Measurements from ENCODE around the gene ARNT2.

Gene ARNT2

DNA sequence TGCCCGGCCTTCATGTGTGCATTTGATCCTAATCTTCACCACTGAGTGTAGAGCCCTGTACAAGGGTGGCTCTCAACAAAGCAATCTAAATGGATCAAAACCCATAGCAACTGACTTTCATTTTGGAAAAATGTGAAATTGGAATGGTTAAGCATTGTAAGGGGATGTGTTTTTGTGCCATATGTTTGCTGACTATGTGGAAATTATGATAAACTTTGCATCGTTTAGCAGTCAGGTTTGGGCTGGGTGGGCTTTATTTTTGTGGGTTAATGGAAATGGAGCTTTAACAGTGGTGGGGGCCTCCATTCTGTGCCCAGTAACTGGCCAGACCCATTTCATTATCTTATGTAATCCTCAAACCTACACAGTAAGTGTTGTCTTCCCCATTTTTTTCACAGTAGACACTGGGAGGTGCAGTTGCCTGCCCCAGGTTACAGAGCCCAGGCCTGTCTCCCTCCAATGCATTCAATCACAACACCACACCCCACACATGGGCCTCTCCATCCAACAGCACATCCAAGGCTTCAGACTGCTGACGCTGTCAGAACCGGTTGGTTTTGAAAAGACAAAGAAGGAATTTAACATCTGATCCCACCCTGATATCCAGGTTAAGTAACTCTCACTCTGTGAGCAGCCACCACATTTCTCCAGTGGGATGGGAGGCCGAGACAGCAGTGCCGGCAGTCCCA, 154.6 kb downstream of the ARNT2 start:
- H3K9me3 Mint-ChIP-seq: no peaks in the 10 kb centered on the region
- H3K27ac Mint-ChIP-seq: no peak overlapping the region
- no peak overlapping the region for H3K4me3 Mint-ChIP-seq
- no peaks in the 10 kb centered on the region for H3K36me3 Mint-ChIP-seq (ENCODE audit: low read depth)
- H3K27me3 Mint-ChIP-seq: peaks cover 27% of the 10 kb centered on the region
- DNase-seq: no peak
- no peaks in the 10 kb centered on the region for H3K4me1 Mint-ChIP-seq (ENCODE audit: low read depth)

DNA sequence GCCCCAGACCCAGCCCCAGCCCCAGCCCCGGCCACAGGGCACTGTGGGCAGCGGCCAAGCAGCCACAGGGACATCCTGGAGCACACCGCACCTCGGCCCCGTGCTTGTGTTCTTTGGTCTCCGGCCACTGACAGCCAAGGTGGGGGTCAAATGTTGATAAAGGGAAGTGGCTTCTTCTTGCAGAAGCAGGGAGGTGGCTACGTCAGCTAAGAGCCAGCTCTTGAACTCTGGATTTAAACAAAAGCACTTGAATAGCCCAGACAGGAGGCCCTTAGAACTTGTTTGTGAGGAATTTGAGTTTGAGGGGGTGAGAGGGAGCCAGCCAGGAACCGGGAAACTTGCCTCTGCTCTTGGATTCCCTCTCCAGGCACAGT, 155.1 kb downstream of the ARNT2 start:
- DNase-seq: no peak
- H3K4me1 Mint-ChIP-seq (ENCODE audit: low read depth): no peaks in the 10 kb centered on the region
- no peaks in the 10 kb centered on the region for H3K9me3 Mint-ChIP-seq
- H3K4me3 Mint-ChIP-seq: no peak overlapping the region
- no peak overlapping the region for H3K27ac Mint-ChIP-seq
- H3K36me3 Mint-ChIP-seq (ENCODE audit: low read depth): no peaks in the 10 kb centered on the region
- H3K27me3 Mint-ChIP-seq: peaks cover 30% of the 10 kb centered on the region

- Mint-ChIP-seq H3K4me1 (ENCODE audit: low read depth) (no peaks in the 10 kb centered on the region), H3K4me3 (no peak overlapping the region), H3K27me3 (peaks cover 30% of the 10 kb centered on the region), H3K27ac (no peak overlapping the region), H3K9me3 (no peaks in the 10 kb centered on the region), H3K36me3 (ENCODE audit: low read depth) (no peaks in the 10 kb centered on the region)
- DNase-seq: no peak
These were observed 155.6 kb downstream of the ARNT2 start for GRCh38 chr15:80559761-80560160.

- DNase-seq: no peak
- Mint-ChIP-seq H3K27ac (no peak overlapping the region), H3K9me3 (no peaks in the 10 kb centered on the region), H3K36me3 (ENCODE audit: low read depth) (no peaks in the 10 kb centered on the region), H3K27me3 (peaks cover 31% of the 10 kb centered on the region), H3K4me1 (ENCODE audit: low read depth) (no peaks in the 10 kb centered on the region), H3K4me3 (no peak overlapping the region)
These were observed 156.6 kb downstream of the ARNT2 start for GRCh38 chr15:80560601-80561400.

DNA sequence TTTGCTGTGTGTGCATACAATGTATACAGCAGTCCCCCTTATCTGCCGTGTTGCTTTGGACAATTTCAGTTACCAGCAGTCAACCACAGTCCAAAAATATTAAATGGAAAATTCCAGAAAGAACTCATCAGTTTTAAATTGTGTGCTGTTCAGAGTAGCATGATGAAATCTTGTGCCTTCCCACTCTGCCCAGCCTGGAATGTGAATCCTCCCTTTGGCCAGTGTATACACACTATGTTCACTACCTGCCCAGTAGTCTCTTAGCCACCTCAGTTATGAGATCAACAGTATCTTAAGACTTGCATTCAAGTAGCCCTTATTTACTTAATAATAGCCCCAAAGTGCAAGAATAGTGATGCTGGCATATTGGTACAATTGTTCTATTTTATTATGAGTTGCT, 157.3 kb downstream of the ARNT2 start:
- no peaks in the 10 kb centered on the region for H3K36me3 Mint-ChIP-seq (ENCODE audit: low read depth)
- H3K27ac Mint-ChIP-seq: no peak overlapping the region
- H3K9me3 Mint-ChIP-seq: no peaks in the 10 kb centered on the region
- no peaks in the 10 kb centered on the region for H3K4me1 Mint-ChIP-seq (ENCODE audit: low read depth)
- H3K4me3 Mint-ChIP-seq: no peak overlapping the region
- H3K27me3 Mint-ChIP-seq: peaks cover 35% of the 10 kb centered on the region
- DNase-seq: no peak

- H3K27ac Mint-ChIP-seq: no peak overlapping the region
- no peaks in the 10 kb centered on the region for H3K9me3 Mint-ChIP-seq
- H3K27me3 Mint-ChIP-seq: peaks cover 39% of the 10 kb centered on the region
- no peaks in the 10 kb centered on the region for H3K36me3 Mint-ChIP-seq (ENCODE audit: low read depth)
- DNase-seq: no peak
- no peak overlapping the region for H3K4me3 Mint-ChIP-seq
- H3K4me1 Mint-ChIP-seq (ENCODE audit: low read depth): no peaks in the 10 kb centered on the region
These were observed 157.9 kb downstream of the ARNT2 start for GRCh38 chr15:80562033-80562432.

- Mint-ChIP-seq H3K27ac (no peak overlapping the region), H3K36me3 (ENCODE audit: low read depth) (no peaks in the 10 kb centered on the region), H3K4me3 (no peak overlapping the region), H3K27me3 (peaks cover 41% of the 10 kb centered on the region), H3K4me1 (ENCODE audit: low read depth) (no peaks in the 10 kb centered on the region), H3K9me3 (no peaks in the 10 kb centered on the region)
- DNase-seq: no peak
These were observed 158.7 kb downstream of the ARNT2 start for GRCh38 chr15:80562846-80563245.

GRCh38 chr15:80563372-80563997, 159.3 kb downstream of the ARNT2 start:
- no peak overlapping the region for H3K27ac Mint-ChIP-seq

DNA sequence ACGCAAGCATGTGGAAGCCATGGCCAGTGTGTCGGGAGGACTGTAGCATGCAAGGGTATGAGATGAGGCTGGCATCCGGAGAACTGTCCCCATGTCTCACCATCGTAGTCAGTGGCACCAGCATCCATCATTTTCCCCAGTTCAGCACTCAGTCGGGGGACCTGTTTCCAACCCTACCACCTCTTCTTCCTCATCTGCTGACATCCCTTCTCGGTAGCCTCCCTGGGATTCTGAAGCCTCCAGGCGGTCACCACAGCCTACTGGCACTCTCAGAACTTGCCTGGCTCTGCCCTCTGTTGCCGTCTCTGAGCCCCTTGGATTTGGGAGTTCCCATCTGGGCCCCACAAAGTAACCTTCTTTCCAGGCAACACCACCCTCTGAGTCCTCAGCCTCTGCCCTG, 159.9 kb downstream of the ARNT2 start:
- Mint-ChIP-seq H3K27me3 (peaks cover 52% of the 10 kb centered on the region), H3K4me3 (no peak overlapping the region), H3K9me3 (no peaks in the 10 kb centered on the region), H3K27ac (no peak overlapping the region), H3K4me1 (ENCODE audit: low read depth) (no peaks in the 10 kb centered on the region), H3K36me3 (ENCODE audit: low read depth) (no peaks in the 10 kb centered on the region)
- DNase-seq: no peak

More at GRCh38 chr15:80563372-80563997, 159.3 kb downstream of the ARNT2 start:
- Mint-ChIP-seq H3K9me3 (no peaks in the 10 kb centered on the region), H3K4me3 (no peak overlapping the region), H3K27me3 (peaks cover 47% of the 10 kb centered on the region), H3K36me3 (ENCODE audit: low read depth) (no peaks in the 10 kb centered on the region), H3K4me1 (ENCODE audit: low read depth) (no peaks in the 10 kb centered on the region)
- DNase-seq: no peak

DNA sequence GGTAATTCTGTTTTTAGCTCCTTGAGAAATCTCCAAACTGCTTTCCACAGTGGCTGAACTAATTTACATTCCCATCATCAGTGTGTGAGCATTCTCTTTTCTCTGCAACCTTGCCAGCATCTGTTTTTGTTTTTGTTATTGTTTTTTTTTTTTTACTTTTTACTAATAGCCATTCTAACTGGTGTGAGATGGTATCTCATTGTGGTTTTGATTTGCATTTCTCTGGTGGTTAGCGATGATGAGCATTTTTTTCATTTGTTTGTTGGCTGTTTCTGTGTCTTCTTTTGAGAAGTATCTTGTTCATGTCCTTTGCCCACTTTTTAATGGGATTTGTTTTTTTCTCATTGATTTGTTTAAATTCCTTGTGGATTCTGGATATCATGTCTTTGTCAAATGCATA, 161.2 kb downstream of the ARNT2 start:
- Mint-ChIP-seq H3K4me1 (ENCODE audit: low read depth) (no peaks in the 10 kb centered on the region), H3K9me3 (no peaks in the 10 kb centered on the region), H3K27ac (no peak overlapping the region), H3K4me3 (no peak overlapping the region), H3K27me3 (peaks cover 46% of the 10 kb centered on the region), H3K36me3 (ENCODE audit: low read depth) (no peaks in the 10 kb centered on the region)
- no peak for DNase-seq

GRCh38 chr15:80565988-80566387, 161.8 kb downstream of the ARNT2 start:
- H3K27me3 Mint-ChIP-seq: peaks cover 44% of the 10 kb centered on the region
- no peaks in the 10 kb centered on the region for H3K36me3 Mint-ChIP-seq (ENCODE audit: low read depth)
- no peak overlapping the region for H3K27ac Mint-ChIP-seq
- no peaks in the 10 kb centered on the region for H3K9me3 Mint-ChIP-seq
- H3K4me1 Mint-ChIP-seq (ENCODE audit: low read depth): no peaks in the 10 kb centered on the region
- no peak for DNase-seq
- no peak overlapping the region for H3K4me3 Mint-ChIP-seq

DNA sequence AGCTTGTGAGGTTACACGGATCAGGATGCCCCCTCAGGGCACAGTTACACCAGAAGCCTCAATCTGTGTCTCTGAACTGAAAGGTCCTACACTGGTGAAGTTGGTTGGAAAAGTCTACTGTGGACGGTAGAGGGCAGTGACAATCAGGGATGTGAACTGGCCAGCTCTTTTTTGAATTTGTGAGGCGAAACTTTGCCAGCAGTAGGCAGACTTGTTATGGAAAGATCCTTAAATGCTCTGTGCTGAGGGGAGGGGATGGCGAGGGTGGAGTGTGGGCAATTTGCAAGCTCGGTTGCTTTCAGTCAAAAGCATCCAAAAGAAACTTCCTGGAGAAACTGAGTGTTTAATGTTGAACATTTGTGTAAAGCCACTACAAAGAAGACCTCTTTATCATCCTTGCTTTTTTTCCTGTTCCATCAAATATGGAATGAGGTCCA, 163.6 kb downstream of the ARNT2 start:
- Mint-ChIP-seq H3K4me1 (ENCODE audit: low read depth) (no peaks in the 10 kb centered on the region), H3K9me3 (no peaks in the 10 kb centered on the region), H3K27me3 (peaks cover 41% of the 10 kb centered on the region)

GRCh38 chr15:80568298-80568697, 164.1 kb downstream of the ARNT2 start:
- no peak for DNase-seq
- Mint-ChIP-seq H3K27me3 (peaks cover 39% of the 10 kb centered on the region), H3K4me1 (ENCODE audit: low read depth) (no peaks in the 10 kb centered on the region), H3K4me3 (no peak overlapping the region), H3K36me3 (ENCODE audit: low read depth) (no peaks in the 10 kb centered on the region), H3K9me3 (no peaks in the 10 kb centered on the region), H3K27ac (no peak overlapping the region)

More for the DNA sequence above, 163.6 kb downstream of the ARNT2 start:
- no peaks in the 10 kb centered on the region for H3K36me3 Mint-ChIP-seq (ENCODE audit: low read depth)
- H3K4me3 Mint-ChIP-seq: no peak overlapping the region
- no peak for DNase-seq
- no peak overlapping the region for H3K27ac Mint-ChIP-seq

DNA sequence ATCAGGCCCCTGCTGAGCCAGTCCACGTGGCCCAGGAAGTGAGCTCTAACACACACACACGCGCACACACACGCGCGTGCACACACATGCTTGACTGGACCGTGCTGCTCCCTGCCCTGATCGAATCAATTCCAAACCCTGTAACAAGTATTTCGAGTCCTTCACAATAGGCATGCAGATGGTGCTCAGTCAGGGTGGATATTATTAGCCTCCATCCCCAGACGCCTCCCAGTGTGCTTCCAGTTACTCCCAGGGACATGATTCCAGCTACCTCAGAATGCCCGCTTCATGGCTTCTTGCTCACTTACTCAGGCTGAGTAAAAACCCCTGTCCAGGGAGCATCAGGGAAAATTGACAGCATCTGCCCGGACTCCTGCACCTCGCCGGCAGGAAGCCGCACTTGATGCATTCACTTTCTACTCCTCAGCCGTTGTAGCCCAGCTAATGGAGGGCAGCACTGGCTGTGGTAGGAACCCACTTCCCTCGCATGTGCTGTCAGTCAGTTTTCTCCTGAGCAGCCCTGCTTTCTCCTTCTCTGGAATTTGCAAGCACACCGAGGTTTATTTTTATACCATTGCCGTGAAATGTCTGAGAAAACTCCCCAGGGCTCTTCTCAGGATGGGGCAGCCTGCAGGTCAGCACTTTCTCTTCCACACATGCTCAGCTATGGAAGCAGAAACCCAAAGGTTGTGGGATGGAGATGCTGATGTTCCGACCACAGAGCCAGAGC, 164.9 kb downstream of the ARNT2 start:
- no peak overlapping the region for H3K4me3 Mint-ChIP-seq
- DNase-seq: no peak
- H3K4me1 Mint-ChIP-seq (ENCODE audit: low read depth): no peaks in the 10 kb centered on the region
- no peaks in the 10 kb centered on the region for H3K9me3 Mint-ChIP-seq
- no peaks in the 10 kb centered on the region for H3K36me3 Mint-ChIP-seq (ENCODE audit: low read depth)
- no peak overlapping the region for H3K27ac Mint-ChIP-seq
- peaks cover 32% of the 10 kb centered on the region for H3K27me3 Mint-ChIP-seq

All from activated T-cell treated with anti-CD3 and anti-CD28 coated beads, Interleukin-2, amount 50 U/mL, for 24 hours (primary cell).